Panc1 (cell line): ENCODE measurements around the gene CRYAA. TPM values are rescaled to one million over a fixed set of nuclear protein-coding genes. Genes with fewer than 3 reads are reported as not detected.
A peak's percentile ranks its signal among the peaks of the same experiment; 100 is the strongest.

Source experiments
- ATAC-seq: fragments of 200-7000 bp; cut with Tn5 transposase; 2 replicates; pipeline ENCODE4 v1.9.1; 2020; ENCODE audit warnings: mild to moderate bottlenecking, moderate library complexity
- BruUV-seq: library from RNA; stranded (reverse); fragments of 400-500 nt; replicated peaks from 2 replicates; lab custom pipeline; 2021; lab: Mats Ljungman, UMichigan
- CTCF ChIA-PET: fragments of 300-600 bp; sonication (Branson Sonifier 250); formaldehyde crosslinking; loops from one replicate; lab custom pipeline; 2022; ENCODE audit warnings: antibody characterized with exemption; lab: Charles Lee
- POLR2A ChIA-PET: fragments of 300-600 bp; sonication (Branson Sonifier 250); formaldehyde crosslinking; loops from one replicate; lab custom pipeline; 2022; ENCODE audit warnings: antibody characterized with exemption; lab: Charles Lee
- DNase-seq: peaks from one replicate; pipeline ENCODE4 v3.0.0-alpha.2; 2010; ENCODE audit warnings: low read depth, low spot score
- H3K27ac ChIP-seq: 2 replicates; pipeline ENCODE4 v1.5.1; 2011; ENCODE audit warnings: mild to moderate bottlenecking, low read length, inconsistent platforms
- H3K27me3 ChIP-seq: fragments of 200-500 bp; sonication (Bioruptor generic); 2 replicates; pipeline ENCODE4 v1.6.0; 2014; ENCODE audit warnings: low read length, inconsistent platforms; ENCODE audit not compliant: control insufficient read depth, insufficient read depth
- H3K36me3 ChIP-seq: fragments of 200-500 bp; sonication (Bioruptor generic); 2 replicates; pipeline ENCODE4 v1.5.1; 2014; ENCODE audit warnings: inconsistent platforms, mild to moderate bottlenecking, low read length, moderate library complexity; ENCODE audit not compliant: control insufficient read depth, insufficient read depth
- H3K4me1 ChIP-seq: 2 replicates; pipeline ENCODE4 v1.5.1; 2011; ENCODE audit warnings: inconsistent platforms, mild to moderate bottlenecking, low read length, moderate library complexity; ENCODE audit not compliant: control insufficient read depth, insufficient read depth
- H3K4me3 ChIP-seq, 2 experiments: 2 replicates each; pipeline ENCODE4 v1.5.1; 2011 to 2012; ENCODE audit warnings: low read depth in 2 of 2, low read length in 2 of 2, mild to moderate bottlenecking in 2 of 2, inconsistent platforms in 1 of 2, moderate library complexity in 1 of 2
- H3K9me3 ChIP-seq: fragments of 200-500 bp; sonication (Bioruptor generic); 2 replicates; pipeline ENCODE4 v1.5.1; 2014; ENCODE audit warnings: low read depth, mild to moderate bottlenecking, inconsistent platforms, low read length, moderate library complexity; ENCODE audit not compliant: control insufficient read depth, insufficient read depth
- POLR2AphosphoS5 ChIP-seq: IDR thresholded peaks from 2 replicates; pipeline ENCODE4 v1.6.1; 2012; ENCODE audit warnings: mild to moderate bottlenecking, low read depth, low read length, moderate library complexity
- SIN3A ChIP-seq: IDR thresholded peaks from 2 replicates; pipeline ENCODE4 v1.6.1; 2012; ENCODE audit warnings: low read depth, mild to moderate bottlenecking, low read length, moderate library complexity, borderline replicate concordance; ENCODE audit not compliant: insufficient read depth
- TCF7L2 ChIP-seq: IDR thresholded peaks from 2 replicates; pipeline ENCODE4 v1.6.1; 2011; ENCODE audit warnings: mild to moderate bottlenecking, low read depth, low read length, inconsistent platforms
- in situ Hi-C: cut with HindIII; loops from 2 replicates; pipeline ENCODE4 v1.10.0; 2016; ENCODE audit warnings: low sequenced_read_pairs, low pct_unique_long_range_greater_than_20kb
- intact Hi-C: fragments of 100-400 bp; cut with micrococcal nuclease; formaldehyde crosslinking; loops from one replicate; pipeline ENCODE4 v1.10.0; 2022; ENCODE audit not compliant: unreplicated experiment
- total RNA-seq: library from RNA; stranded (reverse); gene quantifications from one replicate; pipeline ENCODE4 v1.2.1, GENCODE V29; 2021; ENCODE audit not compliant: unreplicated experiment
- TF ChIP-seq, protein P1 (sequence below), 2 experiments: IDR thresholded peaks; 2 replicates each; pipeline ENCODE4 v1.6.1; 2011 to 2012; ENCODE audit warnings: low read depth in 2 of 2, control low read depth in 1 of 2, low read length in 1 of 2, mild to moderate bottlenecking in 1 of 2, moderate library complexity in 1 of 2; ENCODE audit not compliant: insufficient read depth in 1 of 2
- TF ChIP-seq, protein P2 (sequence below): fragments of 450-650 bp; IDR thresholded peaks from 2 replicates; pipeline ENCODE4 v1.5.1; 2017; ENCODE audit warnings: mild to moderate bottlenecking

Gene CRYAA
- total RNA-seq, 1 experiment from 2014 or later, result 2.1 TPM

GRCh38 chr21:43193088-43193650, 24.4 kb downstream of the CRYAA start:
- ChIA-PET POLR2A (no interaction called here), CTCF (no interaction called here)
- ATAC-seq, result no peak
- no peaks in the 10 kb centered on the region for H3K27me3 ChIP-seq
- no peaks in the 10 kb centered on the region for H3K9me3 ChIP-seq
- no peak overlapping the region for H3K4me3 ChIP-seq
- H3K4me1 ChIP-seq, result no peaks in the 10 kb centered on the region; the same call in 1 of the 2 replicates
- BruUV-seq, result no TSS peak
- in situ Hi-C loops, result no loop called here
- TF ChIP-seq, protein P1, sequence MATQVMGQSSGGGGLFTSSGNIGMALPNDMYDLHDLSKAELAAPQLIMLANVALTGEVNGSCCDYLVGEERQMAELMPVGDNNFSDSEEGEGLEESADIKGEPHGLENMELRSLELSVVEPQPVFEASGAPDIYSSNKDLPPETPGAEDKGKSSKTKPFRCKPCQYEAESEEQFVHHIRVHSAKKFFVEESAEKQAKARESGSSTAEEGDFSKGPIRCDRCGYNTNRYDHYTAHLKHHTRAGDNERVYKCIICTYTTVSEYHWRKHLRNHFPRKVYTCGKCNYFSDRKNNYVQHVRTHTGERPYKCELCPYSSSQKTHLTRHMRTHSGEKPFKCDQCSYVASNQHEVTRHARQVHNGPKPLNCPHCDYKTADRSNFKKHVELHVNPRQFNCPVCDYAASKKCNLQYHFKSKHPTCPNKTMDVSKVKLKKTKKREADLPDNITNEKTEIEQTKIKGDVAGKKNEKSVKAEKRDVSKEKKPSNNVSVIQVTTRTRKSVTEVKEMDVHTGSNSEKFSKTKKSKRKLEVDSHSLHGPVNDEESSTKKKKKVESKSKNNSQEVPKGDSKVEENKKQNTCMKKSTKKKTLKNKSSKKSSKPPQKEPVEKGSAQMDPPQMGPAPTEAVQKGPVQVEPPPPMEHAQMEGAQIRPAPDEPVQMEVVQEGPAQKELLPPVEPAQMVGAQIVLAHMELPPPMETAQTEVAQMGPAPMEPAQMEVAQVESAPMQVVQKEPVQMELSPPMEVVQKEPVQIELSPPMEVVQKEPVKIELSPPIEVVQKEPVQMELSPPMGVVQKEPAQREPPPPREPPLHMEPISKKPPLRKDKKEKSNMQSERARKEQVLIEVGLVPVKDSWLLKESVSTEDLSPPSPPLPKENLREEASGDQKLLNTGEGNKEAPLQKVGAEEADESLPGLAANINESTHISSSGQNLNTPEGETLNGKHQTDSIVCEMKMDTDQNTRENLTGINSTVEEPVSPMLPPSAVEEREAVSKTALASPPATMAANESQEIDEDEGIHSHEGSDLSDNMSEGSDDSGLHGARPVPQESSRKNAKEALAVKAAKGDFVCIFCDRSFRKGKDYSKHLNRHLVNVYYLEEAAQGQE (IDR thresholded peaks at IDR 0.05; ENCODE audit: insufficient read depth in 1 of 2, low read depth in 2 of 2, low read length in 1 of 2), result no peak
- TF ChIP-seq POLR2AphosphoS5 (no peak), TCF7L2 (no peak), SIN3A (no peak)
- TF ChIP-seq, protein P2, sequence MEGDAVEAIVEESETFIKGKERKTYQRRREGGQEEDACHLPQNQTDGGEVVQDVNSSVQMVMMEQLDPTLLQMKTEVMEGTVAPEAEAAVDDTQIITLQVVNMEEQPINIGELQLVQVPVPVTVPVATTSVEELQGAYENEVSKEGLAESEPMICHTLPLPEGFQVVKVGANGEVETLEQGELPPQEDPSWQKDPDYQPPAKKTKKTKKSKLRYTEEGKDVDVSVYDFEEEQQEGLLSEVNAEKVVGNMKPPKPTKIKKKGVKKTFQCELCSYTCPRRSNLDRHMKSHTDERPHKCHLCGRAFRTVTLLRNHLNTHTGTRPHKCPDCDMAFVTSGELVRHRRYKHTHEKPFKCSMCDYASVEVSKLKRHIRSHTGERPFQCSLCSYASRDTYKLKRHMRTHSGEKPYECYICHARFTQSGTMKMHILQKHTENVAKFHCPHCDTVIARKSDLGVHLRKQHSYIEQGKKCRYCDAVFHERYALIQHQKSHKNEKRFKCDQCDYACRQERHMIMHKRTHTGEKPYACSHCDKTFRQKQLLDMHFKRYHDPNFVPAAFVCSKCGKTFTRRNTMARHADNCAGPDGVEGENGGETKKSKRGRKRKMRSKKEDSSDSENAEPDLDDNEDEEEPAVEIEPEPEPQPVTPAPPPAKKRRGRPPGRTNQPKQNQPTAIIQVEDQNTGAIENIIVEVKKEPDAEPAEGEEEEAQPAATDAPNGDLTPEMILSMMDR, result no peak
- no peaks in the 10 kb centered on the region for H3K36me3 ChIP-seq
- no peak overlapping the region for H3K27ac ChIP-seq
- no peak for DNase-seq
- intact Hi-C loops, result no loop called here

DNA sequence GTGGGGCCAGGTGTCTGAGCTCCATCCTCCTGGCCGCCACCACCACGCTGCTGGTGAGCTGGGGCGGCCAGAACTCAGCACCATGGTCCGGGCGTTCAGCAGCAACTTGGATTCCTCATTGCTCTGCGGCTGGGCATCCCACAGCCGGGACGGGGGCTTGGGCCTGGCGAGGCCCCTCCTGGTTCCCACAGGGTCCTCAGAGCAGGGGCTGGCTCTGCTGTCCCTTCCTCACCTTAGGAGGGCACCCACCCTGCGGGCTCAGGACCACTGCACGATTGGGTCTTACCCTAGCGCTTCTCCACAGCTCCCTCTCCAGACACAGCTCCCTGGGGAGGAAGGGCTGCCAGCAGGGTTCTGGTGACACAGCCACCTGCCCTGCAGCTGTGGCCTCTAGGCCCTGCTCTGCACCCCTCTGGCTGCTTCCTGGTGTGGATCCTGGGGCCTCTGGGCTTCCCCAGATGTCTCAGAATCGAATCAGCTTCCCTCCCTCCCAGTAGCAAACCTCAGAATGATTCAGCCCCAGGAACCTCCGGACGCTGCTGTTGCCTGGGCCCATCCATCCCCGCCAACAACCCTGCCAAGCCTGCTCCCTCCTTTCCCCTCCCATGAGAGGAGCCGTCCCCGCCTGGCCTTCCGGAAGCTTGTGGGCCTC, 25.0 kb downstream of the CRYAA start:
- TF ChIP-seq, protein P2, result no peak
- TF ChIP-seq, protein P1 (IDR thresholded peaks at IDR 0.05; ENCODE audit: insufficient read depth in 1 of 2, low read depth in 2 of 2, low read length in 1 of 2), result no peak
- no peak for TF ChIP-seq SIN3A
- TF ChIP-seq TCF7L2, result no peak
- TF ChIP-seq POLR2AphosphoS5, result no peak
- no peaks in the 10 kb centered on the region for H3K9me3 ChIP-seq
- H3K27ac ChIP-seq, result no peak overlapping the region
- CTCF ChIA-PET, result no interaction called here
- H3K36me3 ChIP-seq, result no peaks in the 10 kb centered on the region
- in situ Hi-C loops (no loop called here), intact Hi-C loops (no loop called here)
- H3K4me1 ChIP-seq, result no peaks in the 10 kb centered on the region; the same call in 1 of the 2 replicates
- ATAC-seq (peak; percentile 85), DNase-seq (no peak)
- no TSS peak for BruUV-seq
- no peaks in the 10 kb centered on the region for H3K27me3 ChIP-seq
- POLR2A ChIA-PET, result no interaction called here
- H3K4me3 ChIP-seq, result no peak overlapping the region
